Germinal center (tissue), 1 donor: ENCODE data around the gene BACH2.
A peak's percentile ranks its signal among the peaks of the same experiment; 100 is the strongest.
"Not testable (repeated sequence)": the region's sequence is repeated elsewhere in the genome, so short reads cannot be mapped to it uniquely, and the experiment has no call there.

Experiments used
- DNase-seq: peaks from one replicate; pipeline ENCODE4 v3.0.0; 2012; ENCODE audit warnings: mixed read lengths, low spot score

BACH2 gene

GRCh38 chr6:89941031-89941762 lies 355.4 kb downstream of the BACH2 start:
- DNase-seq = no peak

GRCh38 chr6:89940225-89941027 lies 356.2 kb downstream of the BACH2 start:
- DNase-seq = peak; percentile 52

GRCh38 chr6:89939144-89939543 lies 357.5 kb downstream of the BACH2 start:
- DNase-seq = no peak

- DNase-seq = no peak
Observed at GRCh38 chr6:89938014-89938413, 358.6 kb downstream of the BACH2 start.

GRCh38 chr6:89936177-89936576 lies 360.5 kb downstream of the BACH2 start:
- no peak for DNase-seq

- DNase-seq = no peak
Observed at GRCh38 chr6:89934685-89935366, 361.8 kb downstream of the BACH2 start.

GRCh38 chr6:89932245-89932802 lies 364.3 kb downstream of the BACH2 start:
- no peak for DNase-seq

- DNase-seq = no peak
Observed at GRCh38 chr6:89930789-89931188, 365.9 kb downstream of the BACH2 start.

GRCh38 chr6:89928604-89929003 lies 368.0 kb downstream of the BACH2 start:
- DNase-seq = no peak

- no peak for DNase-seq
Observed at GRCh38 chr6:89927791-89928550, 368.7 kb downstream of the BACH2 start.

GRCh38 chr6:89927264-89927663 lies 369.4 kb downstream of the BACH2 start:
- DNase-seq = no peak

GRCh38 chr6:89925826-89926225 lies 370.8 kb downstream of the BACH2 start:
- DNase-seq = no peak

GRCh38 chr6:89924231-89924630 lies 372.4 kb downstream of the BACH2 start:
- DNase-seq = no peak

GRCh38 chr6:89921691-89922090 lies 375.0 kb downstream of the BACH2 start:
- no peak for DNase-seq

GRCh38 chr6:89921197-89921596 lies 375.4 kb downstream of the BACH2 start:
- no peak for DNase-seq

- DNase-seq = no peak
Observed at GRCh38 chr6:89917801-89918366, 378.8 kb downstream of the BACH2 start.

GRCh38 chr6:89917216-89917615 lies 379.4 kb downstream of the BACH2 start:
- no peak for DNase-seq

GRCh38 chr6:89916136-89916920 lies 380.3 kb downstream of the BACH2 start:
- DNase-seq = no peak

GRCh38 chr6:89910902-89911240 lies 385.8 kb downstream of the BACH2 start:
- no peak for DNase-seq

- DNase-seq = not testable (repeated sequence)
Observed at GRCh38 chr6:89910001-89910901, 386.4 kb downstream of the BACH2 start.
